Anterior cingulate cortex (tissue), 58 donors: Measurements from ENCODE around the gene CALD1.
A peak's percentile ranks its signal among the peaks of the same experiment; 100 is the strongest.

ENCODE experiments used
- DNase-seq, 58 donors: peaks; one replicate each; lab custom pipeline; 2025; lab: John Stamatoyannopoulos, UW

Gene CALD1

GRCh38 chr7:134855442-134855841 is 76.0 kb downstream of the CALD1 start:
- no peak for DNase-seq

DNA sequence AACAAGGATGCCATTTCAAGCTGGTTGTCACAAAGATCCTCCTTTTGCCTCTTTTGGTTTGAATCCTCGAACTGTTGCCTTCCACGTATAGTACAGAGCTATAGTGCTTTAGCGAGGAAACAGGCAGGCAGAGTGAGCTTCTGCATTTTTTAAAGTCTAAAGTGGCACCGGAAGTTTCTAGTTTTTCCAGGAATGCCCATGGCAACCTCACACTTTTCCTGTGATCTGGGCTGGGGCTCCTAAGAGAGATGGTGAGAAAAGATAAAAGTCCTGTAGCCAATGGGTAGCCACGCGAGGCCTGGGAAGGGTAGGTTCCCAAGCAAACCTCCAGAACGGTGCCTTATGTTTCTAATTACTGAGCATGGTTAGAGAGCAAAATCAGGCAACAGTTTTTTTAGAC is 76.7 kb downstream of the CALD1 start:
- DNase-seq = no peak

DNA sequence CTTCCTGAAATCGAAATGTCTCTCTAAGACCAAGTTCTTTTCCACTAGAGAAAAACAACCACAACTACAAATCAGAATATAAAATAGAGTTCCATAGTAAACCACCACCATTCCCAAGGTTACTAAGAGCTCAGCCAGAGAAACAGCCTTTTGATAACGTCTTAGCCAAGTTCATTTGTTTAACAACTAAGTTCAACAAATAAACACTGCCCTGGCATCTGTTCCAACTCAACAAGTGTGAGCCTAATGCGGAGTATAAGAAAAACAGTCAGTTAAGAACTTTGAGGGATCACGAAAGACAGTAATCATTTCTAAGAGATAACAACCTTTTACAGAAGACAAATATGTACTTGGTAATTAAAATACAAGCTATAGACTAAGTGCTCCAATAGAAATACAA is 77.3 kb downstream of the CALD1 start:
- DNase-seq = no peak

DNA sequence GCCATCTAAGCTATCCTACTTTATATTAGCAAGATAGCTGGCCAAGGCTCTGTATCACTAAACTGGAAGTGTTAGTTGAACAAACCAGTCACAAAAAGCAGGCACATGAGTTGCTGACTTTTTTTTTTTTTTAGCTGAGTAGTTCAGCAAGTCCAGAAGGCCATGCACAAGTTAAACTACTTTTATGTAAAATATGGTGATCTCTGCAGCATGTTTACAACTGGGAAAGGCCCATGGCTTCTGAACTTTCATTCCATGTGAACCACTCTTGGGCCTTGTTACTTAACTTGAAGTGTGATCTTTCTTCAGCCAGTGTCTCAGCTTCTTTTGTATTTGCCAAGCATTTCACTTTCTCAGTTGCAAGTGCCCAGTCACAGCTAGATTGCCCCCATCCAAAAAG is 78.5 kb downstream of the CALD1 start:
- no peak for DNase-seq

GRCh38 chr7:134859783-134860182 is 80.3 kb downstream of the CALD1 start:
- no peak for DNase-seq

DNA sequence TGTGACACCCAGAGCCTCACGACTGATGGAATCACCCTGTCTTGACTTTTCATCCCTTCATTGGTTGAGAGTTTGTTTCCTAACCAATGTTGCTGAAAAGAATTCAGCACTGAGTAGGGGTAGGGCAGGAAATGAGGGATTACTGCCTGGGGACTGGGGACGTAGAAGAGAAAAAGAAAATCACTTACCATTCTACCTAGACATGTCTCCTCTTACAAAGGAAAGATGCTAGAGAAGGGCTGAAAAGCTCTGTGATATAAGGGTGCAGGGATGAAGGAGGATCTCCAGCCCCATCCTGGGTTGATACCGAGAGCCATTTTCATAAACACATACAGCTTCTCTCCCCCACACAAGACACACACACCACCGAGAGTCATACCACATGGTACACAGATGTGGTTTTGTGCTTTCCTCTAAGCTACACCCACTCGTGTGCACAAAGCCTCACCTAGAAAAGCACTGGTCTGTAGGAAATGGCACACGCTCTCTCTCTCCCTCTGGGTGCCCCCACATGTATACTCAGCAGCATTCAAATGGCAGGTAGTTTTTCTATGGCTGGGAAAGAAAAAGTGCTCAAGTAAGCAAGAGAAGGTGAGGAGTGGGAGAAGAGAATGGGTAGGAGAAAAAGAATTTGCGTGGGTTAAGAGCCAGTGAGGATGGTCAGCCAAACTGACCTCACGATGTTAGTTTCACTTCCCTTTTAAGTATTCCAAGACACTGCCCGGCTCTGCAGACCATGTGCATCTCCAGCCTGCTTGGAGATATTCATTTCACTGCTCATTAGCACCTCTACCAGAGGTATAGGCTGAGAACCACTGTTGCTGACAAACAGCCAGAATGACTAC is 85.8 kb downstream of the CALD1 start:
- no peak for DNase-seq

DNA sequence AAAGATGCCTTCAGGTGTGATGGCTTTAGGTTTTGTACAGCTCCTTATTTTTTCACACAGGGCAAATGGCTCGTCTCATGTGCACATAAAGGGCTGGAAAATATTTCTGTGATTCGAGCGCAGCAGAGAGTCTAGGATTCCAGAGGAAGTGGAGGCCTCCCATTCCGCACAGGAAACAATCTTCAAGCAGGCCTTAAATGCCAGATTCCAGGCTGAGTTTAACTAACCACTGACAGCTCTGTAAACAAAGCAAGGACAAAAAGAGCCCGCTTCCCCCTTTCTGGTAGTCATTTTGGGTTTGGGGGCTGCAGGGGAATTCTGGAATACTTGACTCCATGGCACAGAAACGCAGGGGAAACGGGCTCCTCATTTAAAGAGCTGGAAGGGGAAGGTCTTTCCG is 87.2 kb downstream of the CALD1 start:
- DNase-seq = no peak

- DNase-seq = no peak
These were observed 90.7 kb downstream of the CALD1 start for GRCh38 chr7:134870156-134870555.

DNA sequence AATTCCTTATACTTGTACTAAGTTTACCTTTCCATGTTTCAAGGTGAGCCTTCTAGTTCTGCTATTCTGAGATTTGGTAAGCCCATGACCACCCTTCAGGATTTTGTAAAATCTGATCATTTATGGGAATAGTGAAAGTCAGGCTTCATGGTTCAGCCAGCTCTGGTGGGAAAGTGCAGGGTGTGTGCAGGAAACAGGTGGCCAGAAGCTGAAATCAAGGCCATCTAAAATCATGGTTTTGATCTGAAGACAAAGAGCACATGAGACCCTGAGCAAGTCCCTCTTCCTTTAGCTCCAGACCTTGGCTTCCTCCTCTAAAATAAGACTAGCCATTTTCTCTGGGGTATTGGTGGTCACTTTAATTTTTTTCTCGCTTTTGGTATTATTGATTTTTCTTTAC is 91.3 kb downstream of the CALD1 start:
- no peak for DNase-seq

- DNase-seq = no peak
These were observed 93.8 kb downstream of the CALD1 start for GRCh38 chr7:134873253-134873652.

- no peak for DNase-seq
These were observed 95.0 kb downstream of the CALD1 start for GRCh38 chr7:134874407-134874806.

DNA sequence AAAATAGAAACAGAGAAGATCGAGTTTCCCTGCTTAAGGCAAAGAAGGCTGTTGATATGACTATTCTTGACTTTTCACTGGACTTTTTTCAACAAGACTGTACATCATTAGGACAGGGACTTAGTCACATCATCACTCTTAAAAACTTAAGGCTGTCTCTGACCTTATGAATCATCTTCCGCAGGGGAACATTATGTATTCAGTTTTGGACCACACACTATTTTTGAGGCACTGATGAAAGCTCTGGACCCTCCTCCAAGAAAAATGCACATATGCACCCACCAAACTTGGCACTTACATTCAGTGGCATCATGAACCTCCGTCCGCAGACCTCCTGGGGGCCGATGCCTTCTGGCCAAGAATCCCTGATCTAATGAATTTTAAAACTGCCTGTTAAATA is 96.4 kb downstream of the CALD1 start:
- no peak for DNase-seq

- DNase-seq = no peak
These were observed 99.4 kb downstream of the CALD1 start for GRCh38 chr7:134878746-134879357.

- DNase-seq = no peak
These were observed 100.5 kb downstream of the CALD1 start for GRCh38 chr7:134879815-134880475.

DNA sequence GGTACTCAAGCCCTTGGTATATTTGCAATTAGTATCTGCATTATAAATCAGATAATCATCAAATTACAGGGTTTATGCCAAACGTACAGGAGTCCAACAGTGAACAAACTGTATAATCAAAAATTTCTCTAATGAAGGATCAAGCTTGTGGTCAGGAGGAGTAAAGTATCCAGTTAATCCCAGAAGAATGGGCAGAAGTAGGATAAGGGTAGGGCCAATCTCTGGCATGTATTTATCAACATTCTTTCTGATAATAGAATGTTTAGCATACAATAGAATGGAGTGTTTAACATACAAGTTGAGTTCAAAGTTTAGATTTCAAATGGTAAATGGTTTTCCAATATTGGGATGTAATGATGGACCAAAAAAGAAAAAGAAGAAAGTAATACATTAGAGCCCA is 103.0 kb downstream of the CALD1 start:
- no peak for DNase-seq

- DNase-seq = no peak
These were observed 106.5 kb downstream of the CALD1 start for GRCh38 chr7:134885967-134886352.

- no peak for DNase-seq
These were observed 107.1 kb downstream of the CALD1 start for GRCh38 chr7:134886353-134887057.

DNA sequence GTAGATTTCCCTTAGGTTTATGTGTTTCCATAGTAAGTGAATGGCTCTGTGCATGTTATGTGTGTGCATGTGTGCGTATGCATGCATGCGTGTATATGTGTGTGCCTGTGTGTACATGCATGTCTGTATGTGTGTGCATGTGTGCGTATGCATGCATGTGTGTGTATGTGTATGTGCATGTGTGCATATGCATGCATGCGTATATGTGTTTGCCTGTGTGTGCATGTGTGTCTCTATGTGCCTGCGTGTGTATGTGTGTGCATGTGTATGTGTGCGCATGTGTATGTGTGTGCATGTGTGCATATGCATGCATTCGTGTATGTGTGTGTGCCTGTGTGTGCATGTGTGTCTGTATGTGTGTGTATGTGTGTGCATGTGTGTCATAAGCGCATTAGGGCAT is 108.1 kb downstream of the CALD1 start:
- DNase-seq = no peak

GRCh38 chr7:134888141-134888740 is 108.8 kb downstream of the CALD1 start:
- peak in 1 of 58 donors; percentile 13 for DNase-seq
